Measurements from ENCODE around the gene SPATA1.

DNA sequence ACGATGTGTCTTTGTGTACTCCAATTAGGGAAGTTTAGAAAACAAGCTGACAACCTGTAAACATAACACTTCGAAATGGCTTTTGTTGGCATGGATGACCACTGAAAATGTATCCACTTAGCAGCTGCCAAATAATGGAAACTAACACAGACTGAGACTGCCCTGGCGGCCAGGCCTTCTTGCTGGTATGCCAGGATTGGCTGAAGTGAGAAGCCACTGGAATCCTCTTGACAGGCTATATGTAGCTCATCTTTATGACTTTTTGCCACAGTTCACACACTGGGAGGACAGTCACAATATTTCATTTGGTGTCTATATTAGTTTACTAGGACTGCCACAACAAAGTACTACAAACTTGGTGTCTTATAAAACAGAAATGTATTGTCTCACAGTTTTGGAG lies 80.9 kb downstream of the SPATA1 start:
- TF ChIP-seq CTCF (IDR thresholded peaks at IDR 0.05) (no peak), EZH2phosphoT487 (IDR thresholded peaks at IDR 0.05) (no peak), EZH2 (IDR thresholded peaks at IDR 0.05) (no peak)

Data from neural progenitor cell (in vitro differentiated cells).